ENCODE data around the gene ARAP3. TPM values are rescaled to one million over a fixed set of nuclear protein-coding genes. Genes with fewer than 3 reads are reported as not detected.

ARAP3 gene
- total and polyA plus RNA-seq, 8 donors = 1.2 to 11.9 (median 2.3) TPM

DNA sequence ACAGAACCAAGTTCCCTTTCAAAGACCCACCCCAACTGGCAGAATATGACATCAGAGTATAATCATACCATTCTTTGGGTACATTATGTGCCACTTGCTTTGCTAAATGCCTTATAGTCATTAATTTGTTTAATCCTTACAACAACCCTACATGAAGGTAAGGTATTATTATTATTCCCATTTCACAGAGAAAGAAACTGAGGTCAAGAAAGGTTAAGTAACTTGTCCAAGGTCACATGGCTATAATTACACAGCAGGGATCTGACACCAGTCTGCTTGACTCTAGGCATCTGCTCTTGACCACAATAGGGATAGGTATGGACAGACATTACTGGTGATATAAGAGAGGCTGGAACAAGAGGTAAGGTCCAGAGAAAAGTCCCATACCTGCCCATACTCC, 32.1 kb downstream of the ARAP3 start:
- FAIRE-seq = no peak
- Histone ChIP-seq H3K36me3 (no peaks in the 10 kb centered on the region), H3K4me1 (no peaks in the 10 kb centered on the region)

GRCh38 chr5:141649056-141649688, 32.9 kb downstream of the ARAP3 start:
- Histone ChIP-seq H3K27me3 (no peaks in the 10 kb centered on the region), H3K9me3 (no peaks in the 10 kb centered on the region), H3K4me1 (no peaks in the 10 kb centered on the region), H3K36me3 (no peaks in the 10 kb centered on the region), H3K4me3 (no peak overlapping the region), H3K27ac (no peak overlapping the region)
- TF ChIP-seq, protein P1, sequence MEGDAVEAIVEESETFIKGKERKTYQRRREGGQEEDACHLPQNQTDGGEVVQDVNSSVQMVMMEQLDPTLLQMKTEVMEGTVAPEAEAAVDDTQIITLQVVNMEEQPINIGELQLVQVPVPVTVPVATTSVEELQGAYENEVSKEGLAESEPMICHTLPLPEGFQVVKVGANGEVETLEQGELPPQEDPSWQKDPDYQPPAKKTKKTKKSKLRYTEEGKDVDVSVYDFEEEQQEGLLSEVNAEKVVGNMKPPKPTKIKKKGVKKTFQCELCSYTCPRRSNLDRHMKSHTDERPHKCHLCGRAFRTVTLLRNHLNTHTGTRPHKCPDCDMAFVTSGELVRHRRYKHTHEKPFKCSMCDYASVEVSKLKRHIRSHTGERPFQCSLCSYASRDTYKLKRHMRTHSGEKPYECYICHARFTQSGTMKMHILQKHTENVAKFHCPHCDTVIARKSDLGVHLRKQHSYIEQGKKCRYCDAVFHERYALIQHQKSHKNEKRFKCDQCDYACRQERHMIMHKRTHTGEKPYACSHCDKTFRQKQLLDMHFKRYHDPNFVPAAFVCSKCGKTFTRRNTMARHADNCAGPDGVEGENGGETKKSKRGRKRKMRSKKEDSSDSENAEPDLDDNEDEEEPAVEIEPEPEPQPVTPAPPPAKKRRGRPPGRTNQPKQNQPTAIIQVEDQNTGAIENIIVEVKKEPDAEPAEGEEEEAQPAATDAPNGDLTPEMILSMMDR (IDR thresholded peaks at IDR 0.05) = no peak
- DNase-seq = peak in 2 of 6 donors; percentile 61 to 84
- intact Hi-C loops (cut with DNase I) = no loop called here
- WGBS, 2 donors = 90 to 91% methylated on average over 17 of the region's 17 CpGs
- no peak for FAIRE-seq
- no peak for ATAC-seq

More for the DNA sequence above, 32.1 kb downstream of the ARAP3 start:
- no peaks in the 10 kb centered on the region for H3K9me3 ChIP-seq
- TF ChIP-seq, protein P1 (IDR thresholded peaks at IDR 0.05) = no peak
- ATAC-seq (no peak), DNase-seq (no peak)
- no peak overlapping the region for H3K27ac ChIP-seq
- no peaks in the 10 kb centered on the region for H3K27me3 ChIP-seq
- no peak overlapping the region for H3K4me3 ChIP-seq
- intact Hi-C loops (cut with DNase I) = no loop called here

DNA sequence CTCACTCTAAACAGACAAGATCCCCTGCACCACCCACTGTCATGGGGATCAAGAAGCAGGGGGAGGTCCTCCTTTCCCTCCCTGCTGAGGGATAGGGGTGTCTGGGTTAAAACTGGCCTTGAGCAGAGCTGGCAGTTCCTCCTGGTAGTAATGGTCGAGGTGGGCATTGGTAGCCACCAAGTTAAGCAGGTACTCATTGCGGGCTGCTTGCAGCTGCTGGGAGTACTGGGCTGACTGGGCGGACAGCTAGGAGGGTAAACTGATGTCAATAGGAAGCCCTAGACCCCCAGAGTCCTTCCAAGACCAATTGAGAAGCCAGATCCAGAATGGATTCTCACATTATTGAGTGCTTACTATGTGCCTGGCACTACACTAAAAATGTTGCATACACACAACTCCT, 34.2 kb downstream of the ARAP3 start:
- no peak overlapping the region for H3K27ac ChIP-seq
- TF ChIP-seq, protein P1 (IDR thresholded peaks at IDR 0.05) = no peak
- H3K27me3 ChIP-seq = no peaks in the 10 kb centered on the region
- no peaks in the 10 kb centered on the region for H3K9me3 ChIP-seq
- no peak overlapping the region for H3K4me3 ChIP-seq
- intact Hi-C loops (cut with DNase I) = no loop called here
- no peaks in the 10 kb centered on the region for H3K36me3 ChIP-seq
- no peak for DNase-seq
- WGBS, 2 donors = 77 to 84% methylated on average over 3 of the region's 3 CpGs
- no peak for FAIRE-seq
- no peak for ATAC-seq
- no peaks in the 10 kb centered on the region for H3K4me1 ChIP-seq

DNA sequence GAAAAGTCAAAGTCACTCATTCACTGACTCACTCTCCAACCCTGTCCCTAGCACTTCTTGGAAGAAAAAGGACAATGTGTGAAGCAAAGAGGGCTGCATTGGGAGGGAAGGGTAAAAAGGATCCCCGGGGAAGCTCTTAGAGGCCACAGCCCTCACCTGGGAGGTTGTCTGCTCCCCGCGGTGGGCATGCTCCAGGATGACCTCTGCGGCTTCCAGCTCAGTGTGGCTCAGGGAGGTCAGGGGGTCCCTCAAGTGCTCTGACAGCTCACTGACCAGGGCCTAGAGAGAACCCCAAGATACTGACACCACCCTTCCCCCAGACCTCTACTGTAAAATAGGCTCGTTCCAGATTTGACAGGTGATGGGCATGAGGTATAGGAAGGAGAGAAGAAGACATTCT, 34.8 kb downstream of the ARAP3 start:
- ATAC-seq = no peak
- H3K4me3 ChIP-seq = no peak overlapping the region
- no peaks in the 10 kb centered on the region for H3K36me3 ChIP-seq
- intact Hi-C loops (cut with DNase I) = no loop called here
- no peaks in the 10 kb centered on the region for H3K27me3 ChIP-seq
- DNase-seq = no peak
- FAIRE-seq = no peak
- TF ChIP-seq, protein P1 (IDR thresholded peaks at IDR 0.05) = no peak
- H3K27ac ChIP-seq = no peak overlapping the region
- H3K4me1 ChIP-seq = no peaks in the 10 kb centered on the region
- H3K9me3 ChIP-seq = no peaks in the 10 kb centered on the region
- 84 to 88% methylated on average over 5 of the region's 5 CpGs for WGBS, 2 donors

DNA sequence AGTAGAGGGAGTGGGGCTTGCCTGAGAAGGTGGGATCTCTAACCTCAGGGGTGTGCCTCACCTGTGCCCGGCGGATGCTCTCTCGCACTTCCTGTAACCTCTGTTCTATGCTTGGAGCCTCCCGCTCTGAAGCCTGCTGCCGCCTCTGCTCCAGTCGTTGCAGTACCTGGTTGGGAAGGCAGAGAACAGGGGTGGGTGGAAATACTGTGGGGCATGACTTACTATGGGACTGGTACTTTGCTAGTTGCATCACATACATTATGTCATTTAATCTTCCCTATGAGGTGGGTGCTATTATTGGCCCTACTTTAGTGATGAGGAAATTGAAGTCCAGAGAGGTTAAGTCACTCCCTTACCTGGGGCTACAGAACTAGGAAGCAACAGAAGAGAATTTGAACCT, 36.0 kb downstream of the ARAP3 start:
- Histone ChIP-seq H3K4me3 (no peak overlapping the region), H3K9me3 (no peaks in the 10 kb centered on the region), H3K27ac (no peak overlapping the region), H3K4me1 (no peaks in the 10 kb centered on the region), H3K36me3 (no peaks in the 10 kb centered on the region), H3K27me3 (no peaks in the 10 kb centered on the region)
- intact Hi-C loops (cut with DNase I) = no loop called here
- no peak for DNase-seq
- TF ChIP-seq, protein P1 (IDR thresholded peaks at IDR 0.05) = no peak
- ATAC-seq = no peak
- FAIRE-seq = no peak
- 88 to 89% methylated on average over 6 of the region's 6 CpGs for WGBS, 2 donors
